ENCODE data around the gene RNU11.

GRCh38 chr1:28613175-28613574, 35.2 kb upstream of the RNU11 start:
- no peak for TF ChIP-seq POLR2A (IDR thresholded peaks at IDR 0.05; ENCODE audit: low read length)
- no peak for TF ChIP-seq GATA1 (IDR thresholded peaks at IDR 0.05; ENCODE audit: low read depth, low read length)

Measured in erythroblast (primary cell).